GM10266 (cell line): Measurements from ENCODE around the gene PFKP.

Source experiments
- DNase-seq: peaks from one replicate; pipeline ENCODE4 v3.0.0; 2012; ENCODE audit errors: extremely low spot score
- TF ChIP-seq, protein P1 (sequence below): IDR thresholded peaks from 2 replicates; pipeline ENCODE4 v1.5.1; 2012; ENCODE audit warnings: mild to moderate bottlenecking, low read depth; ENCODE audit not compliant: control insufficient read depth, insufficient read depth; ENCODE audit errors: missing control alignments

Gene PFKP

DNA sequence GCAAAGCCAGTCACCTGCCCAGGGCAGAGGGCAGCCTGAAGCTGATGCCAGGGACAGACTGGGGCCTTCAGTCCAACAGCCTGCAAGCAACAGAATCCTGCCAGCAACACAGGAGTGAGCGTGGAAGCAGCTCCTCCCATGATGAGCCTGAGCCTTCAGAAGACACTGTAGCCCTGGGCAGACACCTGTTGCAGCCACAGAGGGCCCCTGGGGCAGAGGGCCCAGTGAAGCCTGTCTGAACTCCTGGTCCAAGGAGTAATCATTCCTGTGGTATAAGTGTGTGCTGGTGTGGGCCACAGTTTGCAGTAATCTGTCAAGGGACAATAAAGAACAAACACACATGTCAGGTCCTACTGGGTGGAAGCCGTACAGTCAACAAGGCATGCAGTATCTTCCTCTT, 2.9 kb upstream of the PFKP start:
- no peak for DNase-seq
- TF ChIP-seq, protein P1, sequence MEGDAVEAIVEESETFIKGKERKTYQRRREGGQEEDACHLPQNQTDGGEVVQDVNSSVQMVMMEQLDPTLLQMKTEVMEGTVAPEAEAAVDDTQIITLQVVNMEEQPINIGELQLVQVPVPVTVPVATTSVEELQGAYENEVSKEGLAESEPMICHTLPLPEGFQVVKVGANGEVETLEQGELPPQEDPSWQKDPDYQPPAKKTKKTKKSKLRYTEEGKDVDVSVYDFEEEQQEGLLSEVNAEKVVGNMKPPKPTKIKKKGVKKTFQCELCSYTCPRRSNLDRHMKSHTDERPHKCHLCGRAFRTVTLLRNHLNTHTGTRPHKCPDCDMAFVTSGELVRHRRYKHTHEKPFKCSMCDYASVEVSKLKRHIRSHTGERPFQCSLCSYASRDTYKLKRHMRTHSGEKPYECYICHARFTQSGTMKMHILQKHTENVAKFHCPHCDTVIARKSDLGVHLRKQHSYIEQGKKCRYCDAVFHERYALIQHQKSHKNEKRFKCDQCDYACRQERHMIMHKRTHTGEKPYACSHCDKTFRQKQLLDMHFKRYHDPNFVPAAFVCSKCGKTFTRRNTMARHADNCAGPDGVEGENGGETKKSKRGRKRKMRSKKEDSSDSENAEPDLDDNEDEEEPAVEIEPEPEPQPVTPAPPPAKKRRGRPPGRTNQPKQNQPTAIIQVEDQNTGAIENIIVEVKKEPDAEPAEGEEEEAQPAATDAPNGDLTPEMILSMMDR: no peak

DNA sequence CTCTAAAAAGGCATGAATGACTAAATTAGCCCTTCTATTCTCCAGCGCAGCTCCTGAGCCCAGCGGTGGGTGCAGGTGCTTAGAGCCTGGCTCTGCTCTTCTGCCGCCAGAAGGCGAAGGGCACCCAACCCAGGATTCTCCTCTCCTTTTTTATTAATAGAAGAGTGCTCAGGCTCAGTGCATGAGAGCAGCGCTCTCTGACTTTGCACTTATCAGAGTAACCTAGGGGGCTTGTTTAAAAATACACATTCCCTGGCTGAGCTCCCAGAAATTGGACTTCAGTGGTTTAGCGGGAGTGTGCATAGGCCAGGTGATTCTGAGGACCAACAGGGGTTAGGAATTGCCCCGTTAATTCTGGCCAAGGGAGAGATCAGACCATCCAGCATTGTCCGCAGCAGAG, 1.7 kb upstream of the PFKP start:
- TF ChIP-seq, protein P1: no peak
- DNase-seq: no peak

DNA sequence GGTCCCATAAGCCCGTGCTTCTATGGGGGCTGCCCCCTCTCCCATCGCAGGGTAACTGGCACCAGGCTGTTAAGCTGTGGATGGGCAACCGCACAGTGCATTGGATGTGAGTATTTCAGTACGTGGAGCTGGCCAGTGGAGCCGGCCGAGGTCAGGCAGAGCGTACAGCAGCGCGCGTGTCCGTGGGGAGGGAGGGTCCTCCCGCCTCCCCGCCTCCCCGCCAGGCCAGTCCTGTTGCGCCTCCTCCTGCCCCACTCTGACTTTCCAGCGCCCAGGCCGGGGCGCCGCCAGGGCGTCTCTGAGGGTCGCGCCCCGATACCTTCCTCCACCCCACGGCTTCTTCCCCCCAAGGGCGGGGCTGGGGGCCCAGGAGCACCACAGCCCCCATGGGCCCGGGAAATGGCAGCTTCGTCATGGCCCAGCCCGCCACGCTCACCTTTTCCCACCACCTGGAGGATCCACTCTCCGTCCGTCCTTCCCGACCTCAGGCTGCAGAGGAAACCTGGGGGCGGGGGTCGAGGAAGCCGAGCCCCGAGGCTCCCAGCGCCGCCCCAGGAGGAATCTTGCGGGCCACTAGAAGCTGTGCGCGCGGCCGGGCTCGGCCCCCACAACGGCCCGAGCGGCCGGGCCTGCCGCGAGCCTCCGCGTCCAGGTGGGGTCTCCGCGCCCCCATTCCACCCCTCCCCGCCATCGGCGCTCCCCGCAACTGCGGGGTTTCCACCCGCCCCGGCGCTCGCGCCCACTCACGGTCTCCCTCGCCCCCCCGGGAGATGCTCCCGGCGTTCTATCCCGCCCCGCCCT, 831 bp upstream of the PFKP start:
- DNase-seq: no peak
- TF ChIP-seq, protein P1: no peak

DNA sequence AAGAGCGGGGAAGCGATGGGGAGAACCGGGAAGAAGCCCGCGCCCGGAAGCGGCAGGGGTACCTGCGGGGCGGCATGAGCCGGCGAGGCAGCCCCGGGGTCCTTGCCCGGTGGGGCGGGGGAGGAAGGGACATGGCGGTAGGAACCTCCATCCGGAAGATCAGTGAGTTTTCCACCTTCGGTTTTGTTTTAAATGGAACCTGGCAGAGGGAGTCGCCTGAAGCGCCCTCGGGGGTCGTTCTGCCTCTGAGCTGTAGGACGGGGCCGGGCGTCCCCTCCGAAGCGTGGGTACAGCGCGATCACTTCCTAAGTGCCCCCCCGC, 471 bp downstream of the PFKP start:
- TF ChIP-seq, protein P1: no peak
- DNase-seq: peak; percentile 63

DNA sequence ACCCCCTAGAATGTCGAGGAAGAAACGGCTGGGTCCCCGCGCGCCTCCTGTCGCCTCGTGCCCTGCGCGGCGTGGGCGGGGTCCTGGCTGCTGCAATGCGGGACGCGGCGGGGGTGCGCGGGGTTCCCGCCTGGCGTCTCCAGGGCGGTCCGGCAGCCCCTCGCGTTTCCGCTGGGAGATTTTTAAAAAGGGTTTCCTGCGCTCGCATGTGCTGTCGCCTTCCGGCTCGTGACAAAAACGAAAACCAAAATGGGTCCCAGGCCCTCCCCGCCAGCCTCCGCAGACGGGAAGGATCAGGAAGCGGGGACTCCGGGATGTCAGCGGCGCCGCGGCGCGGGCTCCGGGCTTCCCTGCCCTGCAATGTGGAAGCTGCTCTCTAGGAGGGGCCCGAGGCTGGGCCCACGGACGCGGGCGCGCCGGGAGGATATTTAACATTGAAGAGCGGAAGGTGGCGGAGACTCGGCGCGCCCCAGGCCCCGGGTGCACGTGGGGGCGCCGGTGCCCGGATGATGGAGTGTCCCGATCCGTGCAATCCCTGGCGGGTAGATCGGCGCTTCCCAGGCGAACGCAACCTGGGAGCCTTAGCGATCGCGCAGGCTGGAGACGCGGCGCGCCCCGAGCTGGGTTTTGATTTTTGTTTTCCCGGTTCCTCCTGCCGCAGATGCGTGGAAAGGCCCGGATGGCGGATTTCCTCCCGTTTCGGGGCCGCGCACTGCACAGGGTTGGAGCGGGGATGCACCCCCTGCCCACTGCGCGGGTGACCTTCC, 1.0 kb downstream of the PFKP start:
- DNase-seq: peak; percentile 83
- TF ChIP-seq, protein P1: no peak

DNA sequence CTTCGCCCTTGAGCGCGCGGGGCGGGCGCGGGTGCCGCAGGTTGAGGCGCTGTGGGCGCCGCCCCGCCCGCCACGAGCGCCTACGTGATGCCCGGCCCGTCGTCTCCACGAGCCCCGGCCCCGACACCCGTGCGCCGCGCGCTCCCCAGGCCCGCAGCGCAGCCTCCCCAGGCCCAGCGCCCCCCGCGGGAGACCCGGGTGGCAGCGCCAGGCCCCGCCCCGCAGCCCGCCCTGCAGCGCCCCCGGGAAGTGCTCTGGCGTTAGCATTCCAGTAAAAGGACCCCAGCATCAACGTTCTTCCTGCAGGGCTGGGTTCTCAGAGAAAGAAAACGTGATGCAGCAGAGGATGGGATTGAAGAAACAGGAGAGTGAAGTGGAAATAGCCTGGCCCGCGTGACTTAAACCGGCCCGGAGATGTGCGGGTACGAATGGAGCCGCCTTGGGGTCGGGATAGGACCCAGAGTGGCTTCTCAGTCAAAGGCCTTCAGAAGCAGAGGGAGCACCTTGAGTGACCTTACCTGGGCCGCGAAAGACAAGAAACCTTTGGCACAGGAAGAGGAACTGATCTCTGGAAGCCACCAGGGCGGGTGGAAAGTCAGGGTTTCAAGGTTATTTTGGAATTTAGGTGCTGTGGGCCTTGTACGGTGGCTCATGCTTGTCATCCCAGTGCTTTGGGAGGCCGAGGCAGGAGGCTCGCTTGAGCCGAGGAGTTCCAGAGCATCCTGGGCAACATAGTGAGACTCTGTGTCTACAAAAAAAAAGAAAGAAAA, 1.8 kb downstream of the PFKP start:
- TF ChIP-seq, protein P1: peak; percentile 31
- DNase-seq: peak; percentile 64
